HG03280 (cell line): Measurements from ENCODE around the gene ZNF581.

Source experiments
- ATAC-seq: cut with Tn5 transposase; IDR thresholded peaks from one replicate; pipeline ENCODE4 v1.9.1; 2021; ENCODE audit warnings: mild to moderate bottlenecking, moderate library complexity; ENCODE audit not compliant: unreplicated experiment

ZNF581 gene

DNA sequence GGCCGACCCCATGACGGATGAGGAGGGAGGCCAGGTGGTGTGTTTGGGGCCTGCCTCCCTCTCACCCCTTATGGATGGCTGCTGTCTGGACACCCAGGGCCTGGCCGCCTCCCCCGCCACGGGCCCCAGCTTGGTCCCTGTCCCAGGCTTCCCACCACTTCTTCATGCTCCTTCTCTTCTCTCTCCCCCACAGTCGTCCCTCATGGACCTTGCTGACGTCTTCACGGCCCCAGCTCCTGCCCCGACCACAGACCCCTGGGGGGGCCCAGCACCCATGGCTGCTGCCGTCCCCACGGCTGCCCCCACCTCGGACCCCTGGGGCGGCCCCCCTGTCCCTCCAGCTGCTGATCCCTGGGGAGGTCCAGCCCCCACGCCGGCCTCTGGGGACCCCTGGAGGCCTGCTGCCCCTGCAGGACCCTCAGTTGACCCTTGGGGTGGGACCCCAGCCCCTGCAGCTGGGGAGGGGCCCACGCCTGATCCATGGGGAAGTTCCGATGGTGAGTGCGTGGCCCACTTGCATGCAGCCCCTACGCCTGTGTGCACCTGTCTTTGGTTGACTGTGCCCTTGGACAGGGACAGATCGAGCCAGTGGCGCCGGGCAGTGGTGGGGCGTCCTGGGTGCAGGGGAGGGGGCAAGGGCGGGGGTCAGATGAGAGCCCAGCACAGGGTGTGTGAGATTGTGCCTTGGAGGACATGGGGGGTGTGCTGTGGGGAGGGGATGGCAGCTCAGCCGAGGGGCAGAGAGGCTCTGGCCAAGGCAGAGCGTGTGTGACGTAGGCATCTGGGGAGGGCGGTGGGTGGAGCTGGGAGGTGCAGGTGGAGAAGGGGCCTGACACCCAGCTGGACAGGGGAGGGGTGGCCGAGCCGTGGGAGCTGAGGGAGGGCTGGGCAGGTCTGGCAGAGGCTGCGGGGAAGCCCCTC is 48.4 kb downstream of the ZNF581 start:
- ATAC-seq: no peak

DNA sequence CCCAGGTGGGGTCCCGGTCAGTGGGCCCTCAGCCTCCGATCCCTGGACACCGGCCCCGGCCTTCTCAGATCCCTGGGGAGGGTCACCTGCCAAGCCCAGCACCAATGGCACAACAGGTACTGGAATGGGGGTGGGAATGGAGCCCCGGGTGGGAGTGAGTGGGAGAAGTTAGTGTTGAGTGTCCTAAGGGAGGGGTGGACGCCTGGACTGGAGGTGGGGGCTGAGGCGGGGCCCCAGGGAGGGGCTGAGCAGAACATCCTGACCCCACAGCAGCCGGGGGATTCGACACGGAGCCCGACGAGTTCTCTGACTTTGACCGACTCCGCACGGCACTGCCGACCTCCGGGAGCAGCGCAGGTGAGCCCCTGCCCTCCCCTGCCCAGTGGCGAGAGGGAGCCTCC is 49.2 kb downstream of the ZNF581 start:
- no peak for ATAC-seq

DNA sequence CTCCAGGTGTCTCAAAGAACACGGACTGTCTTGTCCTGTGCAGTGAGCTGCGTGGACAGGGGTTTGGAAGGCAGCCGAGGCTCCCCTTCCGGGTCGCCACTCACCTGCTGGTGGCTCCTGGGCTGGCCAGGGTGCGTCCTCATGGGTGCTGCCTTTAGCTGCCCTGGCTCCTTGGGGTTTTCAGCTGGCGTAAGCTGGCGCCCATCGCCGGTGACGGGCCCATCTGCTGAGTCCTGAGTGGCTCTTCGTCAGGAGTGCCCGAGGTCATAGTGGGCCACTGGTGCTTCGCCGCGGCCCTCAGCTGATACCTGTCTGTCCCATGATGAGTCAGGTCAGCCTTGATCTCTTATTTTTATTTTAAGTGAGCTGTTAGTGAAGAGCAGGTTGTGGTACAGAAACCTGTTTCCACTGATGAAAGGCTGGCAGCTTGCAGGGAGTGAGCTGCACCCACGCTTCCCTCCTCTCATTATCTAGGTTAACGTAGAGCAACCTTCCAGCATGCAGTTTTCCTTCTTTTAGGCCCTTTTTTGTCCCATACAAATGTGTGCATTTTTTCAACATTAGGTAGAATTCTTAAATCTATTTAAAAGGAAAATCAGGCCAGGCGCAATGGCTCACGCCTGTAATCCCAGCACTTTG is 50.0 kb downstream of the ZNF581 start:
- ATAC-seq: no peak

DNA sequence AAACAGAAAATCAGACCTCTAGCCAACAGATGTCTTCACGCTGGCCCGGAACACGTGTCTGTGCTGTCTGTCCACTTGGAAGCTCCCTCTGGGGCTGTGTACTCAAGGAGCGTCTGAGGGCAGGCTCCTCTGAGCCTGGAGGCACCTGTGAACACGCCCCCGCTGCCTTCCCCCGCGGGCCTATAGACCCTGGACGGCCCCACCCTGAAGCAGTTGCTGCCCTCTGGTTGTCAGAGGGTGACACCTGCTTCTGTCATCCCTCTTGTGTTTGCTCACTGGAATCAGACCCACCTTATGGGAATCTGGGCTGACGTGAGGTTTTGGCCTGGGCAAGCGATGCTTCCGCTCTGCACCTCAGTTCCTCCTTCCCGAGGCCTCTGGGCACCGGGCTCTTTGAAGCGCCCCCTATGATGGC is 50.8 kb downstream of the ZNF581 start:
- ATAC-seq: no peak

DNA sequence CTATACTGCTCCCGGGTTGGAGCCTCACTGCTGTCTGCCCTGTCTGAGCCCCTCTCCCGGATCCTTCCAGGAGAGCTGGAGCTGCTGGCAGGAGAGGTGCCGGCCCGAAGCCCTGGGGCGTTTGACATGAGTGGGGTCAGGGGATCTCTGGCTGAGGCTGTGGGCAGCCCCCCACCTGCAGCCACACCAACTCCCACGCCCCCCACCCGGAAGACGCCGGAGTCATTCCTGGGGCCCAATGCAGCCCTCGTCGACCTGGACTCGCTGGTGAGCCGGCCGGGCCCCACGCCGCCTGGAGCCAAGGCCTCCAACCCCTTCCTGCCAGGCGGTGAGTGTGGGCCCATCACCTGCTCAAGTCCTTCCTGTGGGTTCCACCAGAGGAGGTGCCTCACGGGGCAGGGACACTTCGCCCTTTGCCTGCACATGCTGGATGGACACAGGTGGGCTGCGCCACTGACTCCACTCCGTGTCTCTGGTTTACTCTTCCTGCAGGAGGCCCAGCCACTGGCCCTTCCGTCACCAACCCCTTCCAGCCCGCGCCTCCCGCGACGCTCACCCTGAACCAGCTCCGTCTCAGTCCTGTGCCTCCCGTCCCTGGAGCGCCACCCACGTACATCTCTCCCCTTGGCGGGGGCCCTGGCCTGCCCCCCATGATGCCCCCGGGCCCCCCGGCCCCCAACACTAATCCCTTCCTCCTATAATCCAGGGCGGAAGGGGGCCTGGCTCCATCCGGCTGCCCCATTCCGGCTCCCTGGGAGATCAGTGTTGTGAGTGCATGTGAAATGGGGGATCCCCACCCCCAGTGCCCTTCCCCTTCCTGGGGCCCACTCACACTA is 51.4 kb downstream of the ZNF581 start:
- ATAC-seq: no peak
